A549 treated with CpdA at 1 μM for 4 hours (cell line): ENCODE data around the gene SEMA5B. TPM values are rescaled to one million over a fixed set of nuclear protein-coding genes. Genes with fewer than 3 reads are reported as not detected.

Experiments
- total RNA-seq: library from RNA; stranded (reverse); fragments of 200-300 nt; extraction: Qiagen RNA extraction; gene quantifications from 5 replicates; pipeline ENCODE4 v1.2.3, GENCODE V29; 2022; ENCODE audit warnings: low read depth

SEMA5B gene
- 0.17 to 0.40 TPM (median 0.29 TPM) in 5 replicates for total RNA-seq

GRCh38 chr3:123027292-123028232, at the start of gene SEMA5B:
TSS of gene SEMA5B (minus strand) at chr3:123027763. CDS start at chr3:122961263, 66,500 bp downstream.

DNA sequence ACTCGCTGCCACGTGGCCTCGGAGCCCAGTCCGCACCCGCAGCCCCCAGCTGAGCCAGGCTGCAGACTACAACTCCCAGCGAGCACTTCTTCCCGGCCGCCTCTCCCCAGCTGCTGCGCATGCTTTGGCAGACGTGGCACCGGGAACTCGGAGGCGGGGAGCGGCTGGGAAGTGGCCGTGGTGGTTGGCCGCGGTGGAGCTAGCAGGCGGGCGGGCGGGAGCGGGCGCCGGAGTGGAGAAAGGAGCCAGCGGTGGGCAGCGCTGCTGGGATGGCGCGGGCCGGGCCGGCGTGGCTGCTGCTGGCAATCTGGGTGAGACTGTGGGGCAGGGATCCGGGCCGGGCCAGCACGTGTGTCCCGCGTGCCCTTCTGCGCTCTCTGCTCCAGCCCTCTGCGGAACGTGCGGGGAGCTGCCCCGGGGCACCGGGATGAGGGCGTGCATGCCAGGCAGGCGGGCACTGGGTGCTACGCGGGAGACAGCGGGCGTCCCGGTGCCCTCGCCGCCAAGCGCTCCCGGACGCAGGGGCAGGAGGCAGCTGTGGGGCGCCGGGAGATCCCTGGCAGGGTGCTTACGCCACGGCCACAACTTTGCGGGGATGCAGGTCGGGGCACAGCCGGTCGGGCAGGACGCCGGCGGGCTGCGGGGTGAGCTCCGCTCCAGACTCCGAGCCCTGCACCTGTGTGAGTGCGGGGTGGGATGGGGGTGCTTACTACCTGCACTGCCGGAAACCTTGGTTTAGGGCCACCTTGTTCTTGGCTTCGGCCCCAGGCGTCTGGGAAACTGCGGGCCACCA, 39.5 kb upstream of the SEMA5B start, which contains the start of gene PDIA5:
Gene PDIA5, plus strand, starts transcription at position 130 of the 793 bp plus-strand sequence. Its CDS starts 140 bp downstream, at position 270.

Other genes with a start within 250 kb of the SEMA5B start
- gene HSPBAP1, start 233.9 kb downstream of the SEMA5B start, total RNA-seq, result 6.2 to 7.1 TPM (median 6.6 TPM) in 5 replicates
- gene SLC49A4, start 232.7 kb downstream of the SEMA5B start, total RNA-seq, result 11.9 to 16.7 TPM (median 14.0 TPM) in 5 replicates
- 22.9 to 26.5 TPM (median 24.4 TPM) in 5 replicates for gene PDIA5, start 39.3 kb upstream of the SEMA5B start, total RNA-seq
- 18.2 to 22.9 TPM (median 20.6 TPM) in 5 replicates for gene SEC22A, start 174.2 kb upstream of the SEMA5B start, total RNA-seq